Panc1 (cell line): ENCODE measurements around the gene DENND4C. TPM values are rescaled to one million over a fixed set of nuclear protein-coding genes. Genes with fewer than 3 reads are reported as not detected.

ENCODE experiments used
- ATAC-seq: fragments of 200-7000 bp; cut with Tn5 transposase; 2 replicates; pipeline ENCODE4 v1.9.1; 2020; ENCODE audit warnings: mild to moderate bottlenecking, moderate library complexity
- BruUV-seq: library from RNA; stranded (reverse); fragments of 400-500 nt; replicated peaks from 2 replicates; lab custom pipeline; 2021; lab: Mats Ljungman, UMichigan
- CTCF ChIA-PET: fragments of 300-600 bp; sonication (Branson Sonifier 250); formaldehyde crosslinking; loops from one replicate; lab custom pipeline; 2022; ENCODE audit warnings: antibody characterized with exemption; lab: Charles Lee
- POLR2A ChIA-PET: fragments of 300-600 bp; sonication (Branson Sonifier 250); formaldehyde crosslinking; loops from one replicate; lab custom pipeline; 2022; ENCODE audit warnings: antibody characterized with exemption; lab: Charles Lee
- DNase-seq: peaks from one replicate; pipeline ENCODE4 v3.0.0-alpha.2; 2010; ENCODE audit warnings: low read depth, low spot score
- H3K27ac ChIP-seq: 2 replicates; pipeline ENCODE4 v1.5.1; 2011; ENCODE audit warnings: mild to moderate bottlenecking, low read length, inconsistent platforms
- H3K27me3 ChIP-seq: fragments of 200-500 bp; sonication (Bioruptor generic); 2 replicates; pipeline ENCODE4 v1.6.0; 2014; ENCODE audit warnings: low read length, inconsistent platforms; ENCODE audit not compliant: control insufficient read depth, insufficient read depth
- H3K36me3 ChIP-seq: fragments of 200-500 bp; sonication (Bioruptor generic); 2 replicates; pipeline ENCODE4 v1.5.1; 2014; ENCODE audit warnings: inconsistent platforms, mild to moderate bottlenecking, low read length, moderate library complexity; ENCODE audit not compliant: control insufficient read depth, insufficient read depth
- H3K4me1 ChIP-seq: 2 replicates; pipeline ENCODE4 v1.5.1; 2011; ENCODE audit warnings: inconsistent platforms, mild to moderate bottlenecking, low read length, moderate library complexity; ENCODE audit not compliant: control insufficient read depth, insufficient read depth
- H3K4me3 ChIP-seq, 2 experiments: 2 replicates each; pipeline ENCODE4 v1.5.1; 2011 to 2012; ENCODE audit warnings: low read depth in 2 of 2, low read length in 2 of 2, mild to moderate bottlenecking in 2 of 2, inconsistent platforms in 1 of 2, moderate library complexity in 1 of 2
- H3K9me3 ChIP-seq: fragments of 200-500 bp; sonication (Bioruptor generic); 2 replicates; pipeline ENCODE4 v1.5.1; 2014; ENCODE audit warnings: low read depth, mild to moderate bottlenecking, inconsistent platforms, low read length, moderate library complexity; ENCODE audit not compliant: control insufficient read depth, insufficient read depth
- POLR2AphosphoS5 ChIP-seq: IDR thresholded peaks from 2 replicates; pipeline ENCODE4 v1.6.1; 2012; ENCODE audit warnings: mild to moderate bottlenecking, low read depth, low read length, moderate library complexity
- SIN3A ChIP-seq: IDR thresholded peaks from 2 replicates; pipeline ENCODE4 v1.6.1; 2012; ENCODE audit warnings: low read depth, mild to moderate bottlenecking, low read length, moderate library complexity, borderline replicate concordance; ENCODE audit not compliant: insufficient read depth
- TCF7L2 ChIP-seq: IDR thresholded peaks from 2 replicates; pipeline ENCODE4 v1.6.1; 2011; ENCODE audit warnings: mild to moderate bottlenecking, low read depth, low read length, inconsistent platforms
- in situ Hi-C: cut with HindIII; loops from 2 replicates; pipeline ENCODE4 v1.10.0; 2016; ENCODE audit warnings: low sequenced_read_pairs, low pct_unique_long_range_greater_than_20kb
- intact Hi-C: fragments of 100-400 bp; cut with micrococcal nuclease; formaldehyde crosslinking; loops from one replicate; pipeline ENCODE4 v1.10.0; 2022; ENCODE audit not compliant: unreplicated experiment
- total RNA-seq: library from RNA; stranded (reverse); gene quantifications from one replicate; pipeline ENCODE4 v1.2.1, GENCODE V29; 2021; ENCODE audit not compliant: unreplicated experiment
- TF ChIP-seq, protein P1 (sequence below), 2 experiments: IDR thresholded peaks; 2 replicates each; pipeline ENCODE4 v1.6.1; 2011 to 2012; ENCODE audit warnings: low read depth in 2 of 2, control low read depth in 1 of 2, low read length in 1 of 2, mild to moderate bottlenecking in 1 of 2, moderate library complexity in 1 of 2; ENCODE audit not compliant: insufficient read depth in 1 of 2
- TF ChIP-seq, protein P2 (sequence below): fragments of 450-650 bp; IDR thresholded peaks from 2 replicates; pipeline ENCODE4 v1.5.1; 2017; ENCODE audit warnings: mild to moderate bottlenecking

The DENND4C gene
- total RNA-seq, 1 experiment from 2014 or later: 10.5 TPM

DNA sequence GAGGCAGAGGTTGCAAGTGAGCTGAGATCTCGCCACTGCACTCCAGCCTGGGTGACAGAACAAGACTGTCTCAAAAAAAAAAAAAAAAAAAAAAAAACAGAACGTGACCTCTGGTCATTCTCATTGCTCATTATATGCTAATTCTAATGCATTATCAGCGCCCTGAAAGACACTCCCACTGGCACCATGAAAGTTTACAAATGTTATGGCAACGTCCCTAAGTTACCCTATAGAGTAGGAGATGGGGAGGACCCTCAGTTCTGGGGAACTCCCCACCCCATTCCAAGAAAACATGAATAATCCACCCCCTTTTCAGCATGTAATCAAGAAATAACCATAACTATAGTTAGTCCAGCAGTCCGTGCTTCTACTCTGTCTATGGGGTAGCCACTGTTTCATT, 48.9 kb upstream of the DENND4C start:
- Histone ChIP-seq H3K9me3 (no peaks in the 10 kb centered on the region), H3K4me3 (no peak overlapping the region), H3K27ac (no peak overlapping the region), H3K27me3 (no peaks in the 10 kb centered on the region), H3K4me1 (no peaks in the 10 kb centered on the region; the same call in 1 of the 2 replicates), H3K36me3 (no peaks in the 10 kb centered on the region)
- ChIA-PET POLR2A (no interaction called here), CTCF (no interaction called here)
- no TSS peak for BruUV-seq
- in situ Hi-C loops (no loop called here), intact Hi-C loops (no loop called here)
- no peak for DNase-seq
- no peak for ATAC-seq
- TF ChIP-seq, protein P1, sequence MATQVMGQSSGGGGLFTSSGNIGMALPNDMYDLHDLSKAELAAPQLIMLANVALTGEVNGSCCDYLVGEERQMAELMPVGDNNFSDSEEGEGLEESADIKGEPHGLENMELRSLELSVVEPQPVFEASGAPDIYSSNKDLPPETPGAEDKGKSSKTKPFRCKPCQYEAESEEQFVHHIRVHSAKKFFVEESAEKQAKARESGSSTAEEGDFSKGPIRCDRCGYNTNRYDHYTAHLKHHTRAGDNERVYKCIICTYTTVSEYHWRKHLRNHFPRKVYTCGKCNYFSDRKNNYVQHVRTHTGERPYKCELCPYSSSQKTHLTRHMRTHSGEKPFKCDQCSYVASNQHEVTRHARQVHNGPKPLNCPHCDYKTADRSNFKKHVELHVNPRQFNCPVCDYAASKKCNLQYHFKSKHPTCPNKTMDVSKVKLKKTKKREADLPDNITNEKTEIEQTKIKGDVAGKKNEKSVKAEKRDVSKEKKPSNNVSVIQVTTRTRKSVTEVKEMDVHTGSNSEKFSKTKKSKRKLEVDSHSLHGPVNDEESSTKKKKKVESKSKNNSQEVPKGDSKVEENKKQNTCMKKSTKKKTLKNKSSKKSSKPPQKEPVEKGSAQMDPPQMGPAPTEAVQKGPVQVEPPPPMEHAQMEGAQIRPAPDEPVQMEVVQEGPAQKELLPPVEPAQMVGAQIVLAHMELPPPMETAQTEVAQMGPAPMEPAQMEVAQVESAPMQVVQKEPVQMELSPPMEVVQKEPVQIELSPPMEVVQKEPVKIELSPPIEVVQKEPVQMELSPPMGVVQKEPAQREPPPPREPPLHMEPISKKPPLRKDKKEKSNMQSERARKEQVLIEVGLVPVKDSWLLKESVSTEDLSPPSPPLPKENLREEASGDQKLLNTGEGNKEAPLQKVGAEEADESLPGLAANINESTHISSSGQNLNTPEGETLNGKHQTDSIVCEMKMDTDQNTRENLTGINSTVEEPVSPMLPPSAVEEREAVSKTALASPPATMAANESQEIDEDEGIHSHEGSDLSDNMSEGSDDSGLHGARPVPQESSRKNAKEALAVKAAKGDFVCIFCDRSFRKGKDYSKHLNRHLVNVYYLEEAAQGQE (IDR thresholded peaks at IDR 0.05; ENCODE audit: insufficient read depth in 1 of 2, low read depth in 2 of 2, low read length in 1 of 2): no peak
- TF ChIP-seq, protein P2, sequence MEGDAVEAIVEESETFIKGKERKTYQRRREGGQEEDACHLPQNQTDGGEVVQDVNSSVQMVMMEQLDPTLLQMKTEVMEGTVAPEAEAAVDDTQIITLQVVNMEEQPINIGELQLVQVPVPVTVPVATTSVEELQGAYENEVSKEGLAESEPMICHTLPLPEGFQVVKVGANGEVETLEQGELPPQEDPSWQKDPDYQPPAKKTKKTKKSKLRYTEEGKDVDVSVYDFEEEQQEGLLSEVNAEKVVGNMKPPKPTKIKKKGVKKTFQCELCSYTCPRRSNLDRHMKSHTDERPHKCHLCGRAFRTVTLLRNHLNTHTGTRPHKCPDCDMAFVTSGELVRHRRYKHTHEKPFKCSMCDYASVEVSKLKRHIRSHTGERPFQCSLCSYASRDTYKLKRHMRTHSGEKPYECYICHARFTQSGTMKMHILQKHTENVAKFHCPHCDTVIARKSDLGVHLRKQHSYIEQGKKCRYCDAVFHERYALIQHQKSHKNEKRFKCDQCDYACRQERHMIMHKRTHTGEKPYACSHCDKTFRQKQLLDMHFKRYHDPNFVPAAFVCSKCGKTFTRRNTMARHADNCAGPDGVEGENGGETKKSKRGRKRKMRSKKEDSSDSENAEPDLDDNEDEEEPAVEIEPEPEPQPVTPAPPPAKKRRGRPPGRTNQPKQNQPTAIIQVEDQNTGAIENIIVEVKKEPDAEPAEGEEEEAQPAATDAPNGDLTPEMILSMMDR: no peak
- TF ChIP-seq TCF7L2: no peak
- no peak for TF ChIP-seq POLR2AphosphoS5
- TF ChIP-seq SIN3A: no peak

DNA sequence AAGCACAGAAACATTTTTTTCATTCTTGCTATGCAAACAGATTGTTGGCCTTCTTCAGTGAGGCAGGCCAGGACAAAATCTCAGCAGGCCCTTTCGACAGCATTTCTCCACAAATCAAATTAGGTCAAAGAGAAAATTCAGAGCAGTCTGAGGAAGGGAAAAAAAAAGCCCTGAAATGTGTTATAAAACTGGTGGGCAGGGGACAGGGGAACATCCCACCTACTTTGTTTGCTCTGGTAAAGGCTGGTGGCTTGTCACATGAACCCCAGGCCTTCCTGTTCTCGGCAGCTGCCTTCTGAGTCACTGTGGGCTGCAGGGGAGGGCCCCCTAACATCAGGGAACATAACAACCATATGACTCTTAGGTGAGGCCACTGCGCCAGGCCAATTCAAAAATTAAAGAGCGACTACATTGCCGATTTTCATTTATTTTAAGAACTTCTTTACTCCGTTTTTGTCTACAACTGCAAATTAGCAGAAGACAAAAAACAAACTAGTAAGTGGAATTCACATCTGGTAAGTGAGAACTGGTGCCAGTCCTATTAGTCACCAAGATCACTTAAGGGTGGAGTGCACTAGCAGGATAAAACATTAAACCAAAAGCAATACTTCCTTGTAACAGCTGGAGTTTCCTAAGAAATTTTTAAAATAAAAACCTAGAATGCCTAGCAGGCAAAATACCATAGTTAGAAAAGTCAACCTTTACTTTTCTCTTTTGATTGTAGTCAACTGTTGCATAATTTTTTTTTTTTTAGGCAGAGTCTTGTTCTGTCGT, 46.2 kb upstream of the DENND4C start:
- in situ Hi-C loops: no loop called here
- TF ChIP-seq SIN3A (no peak), TCF7L2 (no peak), POLR2AphosphoS5 (no peak)
- TF ChIP-seq, protein P2: no peak
- TF ChIP-seq, protein P1 (IDR thresholded peaks at IDR 0.05; ENCODE audit: insufficient read depth in 1 of 2, low read depth in 2 of 2, low read length in 1 of 2): no peak

More for the DNA sequence above, 46.2 kb upstream of the DENND4C start:
- CTCF ChIA-PET: no interaction called here
- POLR2A ChIA-PET: no interaction called here
- Histone ChIP-seq H3K4me1 (no peaks in the 10 kb centered on the region; the same call in 1 of the 2 replicates), H3K27me3 (no peaks in the 10 kb centered on the region), H3K9me3 (no peaks in the 10 kb centered on the region), H3K4me3 (no peak overlapping the region), H3K27ac (no peak overlapping the region), H3K36me3 (no peaks in the 10 kb centered on the region)
- intact Hi-C loops: no loop called here
- DNase-seq (no peak), ATAC-seq (peak; percentile 74; the same call in 1 of the 2 replicates)
- no TSS peak for BruUV-seq
